ENCODE data around the gene DLGAP4. TPM values are rescaled to one million over a fixed set of nuclear protein-coding genes. Genes with fewer than 3 reads are reported as not detected.

Gene DLGAP4
- total and polyA plus RNA-seq, 9 of the 15 experiments (the other 6 are each of a cell fraction or from before 2014, with no cell fraction given): 0.31 to 34.1 (median 4.5) TPM

- TF ChIP-seq MLX (CRISPR knock-in tag; conservative IDR thresholded peaks at IDR 0.05) (peak in 1 of 2 experiments; percentile 99; a peak in 2 of 4 replicates), RAD21 (CRISPR knock-in tag; conservative IDR thresholded peaks at IDR 0.05 in 1 of 2, IDR thresholded peaks at IDR 0.05 in 1 of 2) (peak in 1 of 2 experiments; percentile 45; a peak in 2 of 4 replicates), ETV1 (tag; conservative IDR thresholded peaks at IDR 0.05; ENCODE audit: low read depth) (no peak; the same call in 1 of the 2 replicates), THRB (CRISPR knock-in tag; conservative IDR thresholded peaks at IDR 0.05) (peak; percentile 81; the same call in 1 of the 2 replicates), SIN3B (IDR thresholded peaks at IDR 0.05; ENCODE audit: low read depth) (no peak), DACH1 (IDR thresholded peaks at IDR 0.05; ENCODE audit: partially characterized antibody) (no peak), ZFP91 (CRISPR knock-in tag; IDR thresholded peaks at IDR 0.05) (peak; percentile 82), ZNF24 (IDR thresholded peaks at IDR 0.05) (peak; percentile 87; the same call in 1 of the 2 replicates), ZNF699 (CRISPR knock-in tag; IDR thresholded peaks at IDR 0.05; ENCODE audit: insufficient replicate concordance) (no peak), RBM14 (IDR thresholded peaks at IDR 0.05; ENCODE audit: borderline replicate concordance, insufficient read depth, low read depth, low read length) (no peak), RREB1 (CRISPR knock-in tag; IDR thresholded peaks at IDR 0.05) (no peak), SIN3A (IDR thresholded peaks at IDR 0.05; ENCODE audit: borderline replicate concordance in 2 of 2, control insufficient read depth in 1 of 2, low read depth in 2 of 2, low read length in 2 of 2) (peak; percentile 98 to 100), SMAD4 (CRISPR knock-in tag; conservative IDR thresholded peaks at IDR 0.05) (peak; percentile 86), HNRNPUL1 (IDR thresholded peaks at IDR 0.05; ENCODE audit: low read length) (no peak), ZNF384 (IDR thresholded peaks at IDR 0.05; ENCODE audit: low read depth, low read length) (peak; percentile 51)
Observed at GRCh38 chr20:36384022-36384619, 78.0 kb downstream of the DLGAP4 start (continued).

Measured in K562 (cell line).